Fibroblast of lung (primary cell): ENCODE data around the gene ZNF653.

Source experiments
- CTCF ChIP-seq, 2 donors: IDR thresholded peaks in 1 of 2; conservative IDR thresholded peaks in 1 of 2; 1 replicate in 1 of 2; 2 replicates in 1 of 2; pipeline ENCODE4 v1.5.1; 2011 to 2012; ENCODE audit warnings: low read length in 2 of 2, control low read depth in 1 of 2, inconsistent platforms in 1 of 2, low read depth in 1 of 2, mild to moderate bottlenecking in 1 of 2
- EZH2 ChIP-seq: IDR thresholded peaks from 2 replicates; pipeline ENCODE4 v1.5.1; 2012; ENCODE audit warnings: low read length, control low read depth, mild to moderate bottlenecking; ENCODE audit errors: missing control alignments

GRCh38 chr19:11447347-11448262, 58.0 kb downstream of the ZNF653 start:
- no peak for TF ChIP-seq CTCF (conservative IDR thresholded peaks at IDR 0.05 in 1 of 2, IDR thresholded peaks at IDR 0.05 in 1 of 2; ENCODE audit: low read depth in 1 of 2, low read length in 2 of 2)
- TF ChIP-seq EZH2 = no peak
